Gastrocnemius medialis (tissue), 4 donors: Measurements from ENCODE around the gene KCNC4.

Experiments used
- CTCF ChIP-seq, 5 experiments: fragments of 450-650 bp in 3 of 5; fragments of 200-600 bp in 2 of 5; sonication (generic) in 2 of 5; IDR thresholded peaks in 4 of 5; conservative IDR thresholded peaks in 1 of 5; 1 replicate in 4 of 5; 2 replicates in 1 of 5; pipeline ENCODE4 v1.5.1; 2016 to 2019; ENCODE audit warnings: antibody characterized with exemption in 5 of 5, mild to moderate bottlenecking in 3 of 5, moderate library complexity in 3 of 5
- POLR2A ChIP-seq, 2 donors: fragments of 450-650 bp; IDR thresholded peaks; one replicate each; pipeline ENCODE4 v1.6.1; 2017; ENCODE audit warnings: antibody characterized with exemption in 2 of 2, mild to moderate bottlenecking in 2 of 2, moderate library complexity in 2 of 2

- TF ChIP-seq POLR2A (IDR thresholded peaks at IDR 0.05): no peak
- no peak for TF ChIP-seq CTCF (IDR thresholded peaks at IDR 0.05 in 4 of 5, conservative IDR thresholded peaks at IDR 0.05 in 1 of 5)
Observed at GRCh38 chr1:110254604-110255391, 44.7 kb downstream of the KCNC4 start.
